GM19395 (cell line): ENCODE results near the gene FRMPD2.
"Not testable (repeated sequence)": the region's sequence is repeated elsewhere in the genome, so short reads cannot be mapped to it uniquely, and the experiment has no call there.

ENCODE experiments used
- ATAC-seq: cut with Tn5 transposase; IDR thresholded peaks from one replicate; pipeline ENCODE4 v1.9.1; 2021; ENCODE audit warnings: mild to moderate bottlenecking, moderate library complexity; ENCODE audit not compliant: unreplicated experiment

FRMPD2 gene

DNA sequence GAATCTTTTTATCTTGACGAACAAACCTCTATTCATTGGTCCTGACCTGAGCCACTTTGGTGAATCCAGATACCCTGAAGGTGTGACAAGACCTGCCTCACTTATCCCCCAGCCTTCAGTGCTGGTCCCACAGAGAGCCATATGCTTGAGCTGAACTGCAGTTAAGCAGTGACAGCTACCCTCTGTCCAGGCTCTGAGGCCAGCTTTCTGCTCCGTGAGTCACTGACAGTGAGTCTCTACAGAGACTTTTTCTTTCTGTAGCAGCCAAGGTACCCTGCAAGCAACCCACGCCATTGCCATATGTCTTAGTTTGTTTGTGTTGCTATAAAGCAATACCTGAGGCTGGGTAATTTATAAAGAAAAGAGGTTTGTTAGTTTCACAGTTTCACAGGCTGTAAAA, 133.5 kb downstream of the FRMPD2 start:
- not testable (repeated sequence) for ATAC-seq

DNA sequence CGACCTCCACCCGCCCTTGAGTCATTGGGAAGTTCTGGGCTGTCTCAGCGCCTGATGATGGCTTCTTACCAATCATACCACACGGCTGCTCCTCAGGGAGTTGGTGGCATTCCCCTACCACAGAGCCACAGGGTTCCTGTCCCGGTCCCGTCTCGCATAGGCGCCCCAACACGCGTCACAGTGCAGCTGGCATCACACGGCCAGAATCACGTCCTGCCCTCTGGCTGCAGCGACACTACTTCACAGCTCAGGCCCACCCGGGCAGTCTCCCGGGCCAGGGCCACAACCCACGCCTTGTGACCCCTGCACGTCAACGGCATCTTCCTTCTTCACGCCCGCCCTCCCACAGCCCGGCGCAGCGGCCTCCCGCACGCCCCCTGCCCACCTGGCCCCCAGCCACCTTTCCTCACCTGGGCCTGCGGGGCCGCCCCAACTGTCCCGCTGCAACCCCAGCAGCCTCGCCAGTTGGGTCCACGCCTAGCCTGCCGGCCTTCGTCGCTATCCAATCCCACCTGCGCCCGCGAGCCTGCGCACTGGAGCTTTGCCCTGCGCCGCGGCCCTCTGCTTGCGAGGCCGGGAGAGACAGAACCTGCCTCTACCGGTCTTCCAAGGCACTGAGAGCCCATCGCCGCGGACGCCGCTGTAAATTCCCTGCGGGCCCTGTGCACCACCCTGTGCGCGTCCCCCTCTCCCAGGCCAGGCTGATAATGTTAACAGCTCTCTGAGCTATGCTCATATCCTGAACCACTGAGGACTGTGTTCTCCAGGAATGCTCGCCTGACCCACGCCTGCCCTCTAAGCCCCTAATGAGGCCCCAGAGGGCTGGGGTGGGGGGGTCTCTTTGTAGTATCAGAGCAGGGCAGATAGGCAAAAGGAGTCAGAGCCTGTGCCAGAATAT, 134.3 kb downstream of the FRMPD2 start:
- not testable (repeated sequence) for ATAC-seq

DNA sequence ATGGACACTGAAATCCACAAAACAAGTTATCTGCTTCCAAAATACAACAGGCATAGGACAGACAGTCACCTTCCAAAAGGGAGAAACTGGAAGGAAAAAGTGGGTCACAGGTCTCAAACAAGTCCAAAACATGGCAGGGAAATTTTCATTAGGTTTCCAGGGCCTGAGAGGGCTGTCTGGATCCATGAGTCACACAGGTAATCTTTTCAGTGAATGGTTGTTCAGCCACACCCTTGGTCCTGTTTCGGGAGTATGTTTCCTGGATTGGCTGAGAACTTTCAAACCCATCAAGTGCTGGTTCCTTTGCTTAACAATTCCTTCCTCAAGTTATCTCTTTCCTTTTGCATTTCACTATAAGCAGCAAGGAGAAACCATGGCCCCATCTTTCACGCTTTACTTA, 145.5 kb downstream of the FRMPD2 start:
- ATAC-seq = not testable (repeated sequence)

DNA sequence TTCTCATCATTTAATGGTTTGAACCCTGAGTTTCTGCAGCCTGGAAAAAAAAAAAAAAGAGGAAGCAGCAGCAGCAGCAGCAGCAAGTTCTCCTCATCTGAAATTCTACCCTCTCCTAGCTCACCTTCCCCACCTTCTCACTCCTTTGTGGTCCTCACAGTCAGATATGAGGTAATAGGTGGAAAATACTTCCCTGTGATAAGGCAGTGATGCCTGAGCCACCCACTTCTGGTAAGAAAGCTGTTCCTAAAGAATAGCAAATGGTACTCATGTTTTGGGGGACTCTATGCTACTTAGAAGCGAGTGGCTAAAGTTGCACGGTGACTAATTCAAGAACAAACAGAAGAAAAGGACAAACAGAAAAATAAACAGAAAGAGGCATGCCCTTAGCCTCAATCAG, 148.2 kb downstream of the FRMPD2 start:
- ATAC-seq = not testable (repeated sequence)

- not testable (repeated sequence) for ATAC-seq
Measured at GRCh38 chr10:48125631-48126030, 148.9 kb downstream of the FRMPD2 start.

DNA sequence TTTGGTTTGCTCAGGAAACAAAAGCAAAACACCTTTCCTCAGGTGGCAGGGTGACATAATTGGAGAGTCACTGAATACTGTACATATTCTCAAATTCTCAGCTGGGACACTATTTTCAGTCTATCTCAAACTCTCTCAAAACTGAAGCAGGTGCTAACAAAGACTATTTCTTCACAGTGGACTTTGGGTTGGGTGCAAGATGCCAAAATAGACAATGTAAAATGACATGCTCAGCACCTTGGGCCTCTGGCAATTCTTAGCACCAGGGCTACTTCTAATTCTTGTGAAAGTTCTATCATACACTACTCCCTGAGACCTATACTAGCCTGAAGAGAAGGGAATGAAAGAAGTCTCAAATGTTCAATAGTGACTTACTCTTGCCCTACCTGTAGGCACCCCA, 151.9 kb downstream of the FRMPD2 start:
- not testable (repeated sequence) for ATAC-seq

- not testable (repeated sequence) for ATAC-seq
Measured at GRCh38 chr10:48110277-48110676, 164.2 kb downstream of the FRMPD2 start.
